Measurements from ENCODE around the gene FGD2.

DNA sequence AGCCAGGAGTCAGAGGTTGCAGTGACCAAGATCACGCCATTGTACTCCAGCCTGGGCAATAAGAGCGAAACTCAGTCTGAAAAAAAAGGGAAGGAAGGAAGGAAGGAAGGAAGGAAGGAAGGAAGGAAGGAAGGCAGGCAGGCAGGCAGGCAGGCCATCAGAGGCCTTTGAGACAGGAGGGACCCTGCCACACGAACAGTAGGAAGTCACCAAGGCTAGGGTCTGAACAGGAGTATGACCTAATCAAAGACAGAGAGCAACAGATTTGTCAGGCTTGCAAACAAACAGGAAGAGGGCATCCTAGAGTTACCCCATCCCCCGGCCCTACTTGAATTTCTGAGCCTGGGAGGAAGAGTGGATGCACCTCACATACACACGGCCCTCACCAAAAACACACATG lies 67.1 kb downstream of the FGD2 start:
- TF ChIP-seq, protein P1, sequence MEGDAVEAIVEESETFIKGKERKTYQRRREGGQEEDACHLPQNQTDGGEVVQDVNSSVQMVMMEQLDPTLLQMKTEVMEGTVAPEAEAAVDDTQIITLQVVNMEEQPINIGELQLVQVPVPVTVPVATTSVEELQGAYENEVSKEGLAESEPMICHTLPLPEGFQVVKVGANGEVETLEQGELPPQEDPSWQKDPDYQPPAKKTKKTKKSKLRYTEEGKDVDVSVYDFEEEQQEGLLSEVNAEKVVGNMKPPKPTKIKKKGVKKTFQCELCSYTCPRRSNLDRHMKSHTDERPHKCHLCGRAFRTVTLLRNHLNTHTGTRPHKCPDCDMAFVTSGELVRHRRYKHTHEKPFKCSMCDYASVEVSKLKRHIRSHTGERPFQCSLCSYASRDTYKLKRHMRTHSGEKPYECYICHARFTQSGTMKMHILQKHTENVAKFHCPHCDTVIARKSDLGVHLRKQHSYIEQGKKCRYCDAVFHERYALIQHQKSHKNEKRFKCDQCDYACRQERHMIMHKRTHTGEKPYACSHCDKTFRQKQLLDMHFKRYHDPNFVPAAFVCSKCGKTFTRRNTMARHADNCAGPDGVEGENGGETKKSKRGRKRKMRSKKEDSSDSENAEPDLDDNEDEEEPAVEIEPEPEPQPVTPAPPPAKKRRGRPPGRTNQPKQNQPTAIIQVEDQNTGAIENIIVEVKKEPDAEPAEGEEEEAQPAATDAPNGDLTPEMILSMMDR (IDR thresholded peaks at IDR 0.05; ENCODE audit: insufficient read depth, low read length, poor library complexity, severe bottlenecking) = no peak
- TF ChIP-seq EZH2phosphoT487 (conservative IDR thresholded peaks at IDR 0.05; ENCODE audit: low read length) = no peak
